PFSK-1 (cell line): ENCODE results near the gene LOXL1.

Experiments
- REST ChIP-seq, 2 experiments: IDR thresholded peaks; 2 replicates each; pipeline versions ENCODE4 v1.6.1 to v1.8.0; 2011 to 2012; ENCODE audit warnings: low read depth in 2 of 2, low read length in 2 of 2, control low read depth in 1 of 2, inconsistent platforms in 1 of 2, mild to moderate bottlenecking in 1 of 2, moderate library complexity in 1 of 2; ENCODE audit not compliant: insufficient read depth in 1 of 2
- TAF1 ChIP-seq: IDR thresholded peaks from 2 replicates; pipeline ENCODE4 v1.6.1; 2012; ENCODE audit warnings: low read length, control low read depth, borderline replicate concordance; ENCODE audit not compliant: insufficient read depth

- TF ChIP-seq REST (IDR thresholded peaks at IDR 0.05; ENCODE audit: insufficient read depth in 1 of 2, low read depth in 2 of 2, low read length in 2 of 2) (no peak), TAF1 (no peak)
Measured at GRCh38 chr15:73968461-73968860, 42.2 kb downstream of the LOXL1 start.
